K562 (cell line): ENCODE measurements around the gene TJP3. TPM values are rescaled to one million over a fixed set of nuclear protein-coding genes. Genes with fewer than 3 reads are reported as not detected.

Source experiments
- ATF3 ChIP-seq, 2 experiments: fragments of 450-650 bp in 1 of 2; sonication (generic) in 1 of 2; formaldehyde crosslinking in 1 of 2; IDR thresholded peaks in 1 of 2; conservative IDR thresholded peaks in 1 of 2; 2 replicates each; pipeline versions ENCODE4 v1.6.1 to v1.8.1; 2016 to 2023; ENCODE audit warnings: mild to moderate bottlenecking in 2 of 2, moderate library complexity in 2 of 2, inconsistent platforms in 1 of 2, missing genetic modification reagents in 1 of 2
- DEAF1 ChIP-seq: fragments of 450-650 bp; formaldehyde crosslinking; IDR thresholded peaks from 2 replicates; pipeline ENCODE4 v1.4.0; 2020; ENCODE audit warnings: mild to moderate bottlenecking, moderate library complexity
- FOXK2 ChIP-seq, 2 experiments: fragments of 450-650 bp; IDR thresholded peaks in 1 of 2; conservative IDR thresholded peaks in 1 of 2; 2 replicates each; pipeline ENCODE4 v1.6.1; 2016; ENCODE audit warnings: low read depth in 2 of 2, mild to moderate bottlenecking in 1 of 2
- GABPB2 ChIP-seq: fragments of 250-450 bp; sonication (Bioruptor Pico); conservative IDR thresholded peaks from 2 replicates; pipeline ENCODE4 v1.5.1; 2021; ENCODE audit warnings: mild to moderate bottlenecking
- HLTF ChIP-seq: fragments of 450-650 bp; IDR thresholded peaks from 2 replicates; pipeline ENCODE4 v1.6.1; 2016
- MLLT1 ChIP-seq, 2 experiments: fragments of 450-650 bp; IDR thresholded peaks; 2 replicates each; pipeline ENCODE4 v1.6.1; 2016
- MTA3 ChIP-seq: fragments of 450-650 bp; formaldehyde crosslinking; IDR thresholded peaks from 2 replicates; pipeline ENCODE4 v1.6.1; 2017; ENCODE audit warnings: mild to moderate bottlenecking, borderline replicate concordance
- MYBL2 ChIP-seq, 2 experiments: fragments of 450-650 bp in 1 of 2; sonication (generic) in 1 of 2; formaldehyde crosslinking in 1 of 2; IDR thresholded peaks; 2 replicates each; pipeline versions ENCODE4 v1.6.1 to v1.8.1; 2017 to 2022; ENCODE audit warnings: borderline replicate concordance in 1 of 2, inconsistent platforms in 1 of 2, low read depth in 1 of 2, mild to moderate bottlenecking in 1 of 2, missing genetic modification reagents in 1 of 2, moderate library complexity in 1 of 2
- SNAPC5 ChIP-seq: fragments of 250-450 bp; sonication (Bioruptor Pico); IDR thresholded peaks from 2 replicates; pipeline ENCODE4 v1.8.0; 2021; ENCODE audit warnings: moderate library complexity, mild to moderate bottlenecking, inconsistent platforms
- SPI1 ChIP-seq: IDR thresholded peaks from 2 replicates; pipeline ENCODE4 v1.6.1; 2011; ENCODE audit warnings: low read depth, low read length, control low read depth, borderline replicate concordance
- TSHZ1 ChIP-seq: fragments of 250-450 bp; sonication (Bioruptor Pico); IDR thresholded peaks from 2 replicates; pipeline ENCODE4 v1.4.0; 2020; ENCODE audit warnings: mild to moderate bottlenecking, moderate library complexity
- ZBTB1 ChIP-seq: sonication (generic); formaldehyde crosslinking; IDR thresholded peaks from 2 replicates; pipeline ENCODE4 v1.8.1; 2023; ENCODE audit warnings: missing genetic modification reagents, low read depth, mild to moderate bottlenecking, borderline replicate concordance
- ZBTB11 ChIP-seq, 3 experiments: fragments of 200-800 bp in 1 of 3; fragments of 250-450 bp in 1 of 3; fragments of 450-650 bp in 1 of 3; sonication (Bioruptor Pico) in 1 of 3; sonication (Bioruptor generic) in 1 of 3; formaldehyde crosslinking in 1 of 3; IDR thresholded peaks; 2 replicates each; pipeline versions ENCODE4 v1.6.1 to v1.8.0; 2016 to 2022; ENCODE audit warnings: mild to moderate bottlenecking in 2 of 3, missing genetic modification characterization in 2 of 3, missing compliant biosample characterization in 1 of 3, moderate library complexity in 1 of 3
- polyA plus RNA-seq, 8 experiments: library from polyadenylated mRNA; depleted of rRNA in 4 of 8; stranded (reverse) in 5 of 8; unstranded in 3 of 8; fragments of >200 nt; fragmentation: Nextera tagmentation in 2 of 8; fragmentation: Illumina TruSeq in 1 of 8; extraction: Ambion mirVana in 2 of 8; extraction: Trizol in 1 of 8; gene quantifications; 2 replicates each; pipeline versions ENCODE4 v1.2.1 to v1.2.3, GENCODE V29; 2011 to 2014; ENCODE audit warnings: inconsistent platforms in 1 of 8, missing spikeins in 1 of 8
- total RNA-seq, 7 experiments: library from RNA; depleted of rRNA in 6 of 7; stranded (reverse); fragments of >200 nt in 6 of 7; fragmentation: Illumina TruSeq in 2 of 7; extraction: Trizol in 2 of 7; gene quantifications; 2 replicates each; pipeline versions ENCODE4 v1.2.1 to v1.2.3, GENCODE V29; 2011 to 2021; ENCODE audit warnings: low replicate concordance in 1 of 7

TJP3 gene
- total and polyA plus RNA-seq, 9 of the 15 experiments (the other 6 are each of a cell fraction or from before 2014, with no cell fraction given) = 0.11 to 2.4 (median 0.57) TPM; not detected in 1

GRCh38 chr19:3733549-3734309, 25.5 kb downstream of the TJP3 start (continued):
- TF ChIP-seq ATF3 (IDR thresholded peaks at IDR 0.05) (no peak), ATF3 (CRISPR knock-in tag; conservative IDR thresholded peaks at IDR 0.05) (no peak), HLTF (no peak), MYBL2 (IDR thresholded peaks at IDR 0.05; ENCODE audit: low read depth) (no peak), MYBL2 (CRISPR knock-in tag; IDR thresholded peaks at IDR 0.05; ENCODE audit: borderline replicate concordance) (no peak), ZBTB11 (CRISPR knock-in tag; IDR thresholded peaks at IDR 0.05) (no peak), GABPB2 (CRISPR knock-in tag) (no peak), DEAF1 (CRISPR knock-in tag) (no peak), FOXK2 (conservative IDR thresholded peaks at IDR 0.05 in 1 of 2, IDR thresholded peaks at IDR 0.05 in 1 of 2; ENCODE audit: low read depth in 2 of 2) (no peak), ZBTB1 (CRISPR knock-in tag) (no peak), TSHZ1 (CRISPR knock-in tag) (no peak), SNAPC5 (CRISPR knock-in tag) (no peak), MTA3 (no peak), SPI1 (peak; percentile 87), MLLT1 (IDR thresholded peaks at IDR 0.05) (peak in 1 of 2 experiments; percentile 79; a peak in 2 of 4 replicates)
